Bronchial epithelial cell (primary cell): Measurements from ENCODE around the gene MDGA2. TPM values are rescaled to one million over a fixed set of nuclear protein-coding genes. Genes with fewer than 3 reads are reported as not detected.

Experiments
- DNase-seq: peaks from one replicate; pipeline ENCODE4 v3.0.0-alpha.2; 2010; ENCODE audit warnings: low read depth
- FAIRE-seq: peaks from 2 replicates; lab custom pipeline; 2011; peaks lifted over from hg19 to GRCh38; lab: Jason Lieb, UNC
- H3K27me3 ChIP-seq: 2 replicates; pipeline ENCODE4 v1.5.1; 2011; ENCODE audit warnings: low read length; ENCODE audit not compliant: control insufficient read depth, insufficient read depth
- H3K36me3 ChIP-seq: 2 replicates; pipeline ENCODE4 v1.5.1; 2011; ENCODE audit warnings: low read length; ENCODE audit not compliant: control insufficient read depth, insufficient read depth
- H3K4me3 ChIP-seq: 2 replicates; pipeline ENCODE4 v1.5.1; 2011; ENCODE audit warnings: mild to moderate bottlenecking, low read depth, low read length, control low read depth
- CTCF ChIP-seq: IDR thresholded peaks from 2 replicates; pipeline ENCODE4 v1.5.1; 2011; ENCODE audit warnings: mild to moderate bottlenecking, moderate library complexity, low read length, control low read depth, inconsistent platforms; ENCODE audit not compliant: insufficient read depth, severe bottlenecking
- total RNA-seq: library from RNA; depleted of rRNA; stranded (reverse); fragments of >200 nt; gene quantifications from 2 replicates; pipeline ENCODE4 v1.2.1, GENCODE V29; 2014

The MDGA2 gene
- total RNA-seq, 1 donor from 2014 or later = not detected

GRCh38 chr14:47619392-47619791 is 56.0 kb downstream of the MDGA2 start:
- TF ChIP-seq CTCF = no peak

GRCh38 chr14:47606566-47606965 is 68.8 kb downstream of the MDGA2 start:
- no peak overlapping the region for H3K4me3 ChIP-seq
- FAIRE-seq = no peak
- no peak for DNase-seq
- H3K27me3 ChIP-seq = no peaks in the 10 kb centered on the region
- no peak for TF ChIP-seq CTCF
- no peaks in the 10 kb centered on the region for H3K36me3 ChIP-seq

More at GRCh38 chr14:47619392-47619791, 56.0 kb downstream of the MDGA2 start:
- Histone ChIP-seq H3K27me3 (no peaks in the 10 kb centered on the region), H3K4me3 (no peak overlapping the region), H3K36me3 (no peaks in the 10 kb centered on the region)
- DNase-seq = peak; percentile 40
- FAIRE-seq = no peak

- no peak for TF ChIP-seq CTCF
- no peak for FAIRE-seq
- Histone ChIP-seq H3K4me3 (no peak overlapping the region), H3K27me3 (no peaks in the 10 kb centered on the region), H3K36me3 (no peaks in the 10 kb centered on the region)
- DNase-seq = no peak
Measured at GRCh38 chr14:47596860-47597259, 78.5 kb downstream of the MDGA2 start.

GRCh38 chr14:47596232-47596631 is 79.2 kb downstream of the MDGA2 start:
- DNase-seq (no peak), FAIRE-seq (no peak)
- Histone ChIP-seq H3K27me3 (no peaks in the 10 kb centered on the region), H3K4me3 (no peak overlapping the region), H3K36me3 (no peaks in the 10 kb centered on the region)
- no peak for TF ChIP-seq CTCF

GRCh38 chr14:47595552-47595951 is 79.9 kb downstream of the MDGA2 start:
- Histone ChIP-seq H3K27me3 (no peaks in the 10 kb centered on the region), H3K4me3 (no peak overlapping the region), H3K36me3 (no peaks in the 10 kb centered on the region)
- FAIRE-seq (no peak), DNase-seq (no peak)
- TF ChIP-seq CTCF = no peak

- no peak for FAIRE-seq
- no peak for TF ChIP-seq CTCF
Measured at GRCh38 chr14:47590767-47591495, 84.5 kb downstream of the MDGA2 start.

More at GRCh38 chr14:47590767-47591495, 84.5 kb downstream of the MDGA2 start:
- H3K27me3 ChIP-seq = no peaks in the 10 kb centered on the region
- DNase-seq = no peak
- H3K4me3 ChIP-seq = no peak overlapping the region
- no peaks in the 10 kb centered on the region for H3K36me3 ChIP-seq
